Mammary epithelial cell (primary cell): ENCODE measurements around the gene CUX1.

Experiments
- CTCF ChIP-seq, 2 donors: IDR thresholded peaks in 1 of 2; conservative IDR thresholded peaks in 1 of 2; 2 replicates each; pipeline ENCODE4 v1.5.1; 2011 to 2012; ENCODE audit warnings: inconsistent platforms in 2 of 2, low read length in 2 of 2, mild to moderate bottlenecking in 2 of 2, control low read depth in 1 of 2, low read depth in 1 of 2; ENCODE audit not compliant: insufficient read depth in 1 of 2; ENCODE audit errors: extremely low read depth in 1 of 2
- EZH2 ChIP-seq: IDR thresholded peaks from 2 replicates; pipeline ENCODE4 v1.6.1; 2012; ENCODE audit warnings: low read length, inconsistent platforms, borderline replicate concordance

GRCh38 chr7:102220960-102221800 is 403.8 kb downstream of the CUX1 start:
- TF ChIP-seq EZH2 (no peak), CTCF (conservative IDR thresholded peaks at IDR 0.05 in 1 of 2, IDR thresholded peaks at IDR 0.05 in 1 of 2; ENCODE audit: extremely low read depth in 1 of 2, insufficient read depth in 1 of 2, low read depth in 1 of 2, low read length in 2 of 2) (no peak)
